AG09309 (cell line): ENCODE results near the gene AMER2.

Experiments used
- DNase-seq: peaks from one replicate; pipeline ENCODE4 v3.0.0-alpha.2; 2010; ENCODE audit warnings: low read depth
- H3K4me3 ChIP-seq: 2 replicates; pipeline ENCODE4 v1.5.1; 2011; ENCODE audit warnings: mild to moderate bottlenecking, low read depth, low read length, moderate library complexity; ENCODE audit not compliant: control insufficient read depth
- CTCF ChIP-seq: IDR thresholded peaks from 2 replicates; pipeline ENCODE4 v1.5.1; 2011; ENCODE audit warnings: mild to moderate bottlenecking, low read depth, low read length, inconsistent platforms; ENCODE audit not compliant: insufficient read depth, control insufficient read depth; ENCODE audit errors: missing control alignments

Gene AMER2

GRCh38 chr13:25171170-25171516 lies 945 bp downstream of the AMER2 start:
- H3K4me3 ChIP-seq, result no peak overlapping the region
- no peak for TF ChIP-seq CTCF
- no peak for DNase-seq

GRCh38 chr13:25170554-25171111 lies 1.5 kb downstream of the AMER2 start:
- H3K4me3 ChIP-seq, result no peak overlapping the region
- no peak for DNase-seq
- no peak for TF ChIP-seq CTCF

- DNase-seq, result no peak
- H3K4me3 ChIP-seq, result no peak overlapping the region
- no peak for TF ChIP-seq CTCF
Measured at GRCh38 chr13:25169951-25170553, 2.0 kb downstream of the AMER2 start.

GRCh38 chr13:25169356-25169755 lies 2.7 kb downstream of the AMER2 start:
- DNase-seq, result no peak
- no peak overlapping the region for H3K4me3 ChIP-seq
- no peak for TF ChIP-seq CTCF

- no peak overlapping the region for H3K4me3 ChIP-seq
- no peak for DNase-seq
- TF ChIP-seq CTCF, result no peak
Measured at GRCh38 chr13:25168790-25169189, 3.3 kb downstream of the AMER2 start.

GRCh38 chr13:25167382-25168174 lies 4.5 kb downstream of the AMER2 start:
- TF ChIP-seq CTCF, result no peak
- DNase-seq, result no peak
- no peak overlapping the region for H3K4me3 ChIP-seq
